HepG2 (cell line): ENCODE measurements around the gene AUH. TPM values are rescaled to one million over a fixed set of nuclear protein-coding genes. Genes with fewer than 3 reads are reported as not detected.

Experiments
- ATAC-seq: fragments of 200-7000 bp; cut with Tn5 transposase; 3 replicates; pipeline ENCODE4 v1.9.1; 2020; ENCODE audit warnings: mild to moderate bottlenecking, moderate library complexity
- BruUV-seq: library from RNA; stranded (reverse); fragments of 400-500 nt; replicated peaks from 2 replicates; lab custom pipeline; 2021; lab: Mats Ljungman, UMichigan
- CTCF ChIA-PET: fragments of 300-600 bp; formaldehyde crosslinking; extraction: SDS; loops from one replicate; lab custom pipeline; 2021; ENCODE audit warnings: low total read pairs, inconsistent platforms, low intra/inter-chr PET ratio; lab: Yijun Ruan, JAX
- POLR2A ChIA-PET: fragments of 350-600 bp; sonication (Branson Sonifier 250); formaldehyde crosslinking; loops from one replicate; lab custom pipeline; 2020; ENCODE audit warnings: antibody characterized with exemption, inconsistent platforms; lab: Yijun Ruan, JAX
- DNase-seq: peaks from one replicate; pipeline ENCODE4 v3.0.0-alpha.2; 2015; ENCODE audit warnings: low spot score
- FAIRE-seq: peaks from 3 replicates; lab custom pipeline; 2011; peaks lifted over from hg19 to GRCh38; lab: Jason Lieb, UNC
- H2AFZ ChIP-seq: one replicate; pipeline ENCODE4 v1.6.1; 2011; ENCODE audit warnings: low read length, inconsistent platforms
- H3K27ac ChIP-seq: fragments of 300-600 bp; 3 replicates; pipeline ENCODE4 v1.8.0; 2011; ENCODE audit warnings: mixed run types, mild to moderate bottlenecking, mixed read lengths, low read length, inconsistent platforms; ENCODE audit not compliant: insufficient read depth; ENCODE audit errors: extremely low read length
- H3K27me3 ChIP-seq, 2 experiments: fragments of 200-600 bp in 1 of 2; 2 replicates in 1 of 2; 3 replicates in 1 of 2; pipeline versions ENCODE4 v1.6.0 to v1.8.0; 2011; ENCODE audit warnings: low read length in 2 of 2, mild to moderate bottlenecking in 2 of 2, moderate library complexity in 2 of 2, inconsistent platforms in 1 of 2; ENCODE audit not compliant: insufficient read depth in 2 of 2, control insufficient read depth in 1 of 2
- H3K36me3 ChIP-seq, 2 experiments: fragments of 200-600 bp in 1 of 2; replicated peaks in 1 of 2; 2 replicates in 1 of 2; 3 replicates in 1 of 2; pipeline versions ENCODE4 v1.5.1 to v1.8.0; 2011; ENCODE audit warnings: low read length in 2 of 2, inconsistent platforms in 1 of 2; ENCODE audit not compliant: insufficient read depth in 2 of 2, control insufficient read depth in 1 of 2
- H3K4me1 ChIP-seq: 2 replicates; pipeline ENCODE4 v1.5.1; 2012; ENCODE audit warnings: low read length, inconsistent platforms; ENCODE audit not compliant: insufficient read depth
- H3K4me2 ChIP-seq: 2 replicates; pipeline ENCODE4 v1.6.0; 2011; ENCODE audit warnings: low read depth, low read length, inconsistent platforms
- H3K4me3 ChIP-seq, 3 experiments: fragments of 200-600 bp in 1 of 3; sonication (generic), shearing (Covaris generic) in 1 of 3; replicated peaks in 1 of 3; 2 replicates each; pipeline ENCODE4 v1.5.1; 2011 to 2016; ENCODE audit warnings: low read length in 3 of 3, inconsistent platforms in 2 of 3, low read depth in 2 of 3, mild to moderate bottlenecking in 2 of 3, control low read depth in 1 of 3, mixed read lengths in 1 of 3; ENCODE audit not compliant: insufficient read depth in 1 of 3
- H3K79me2 ChIP-seq: one replicate; pipeline ENCODE4 v1.6.1; 2011; ENCODE audit warnings: low read length, inconsistent platforms; ENCODE audit not compliant: insufficient read depth
- H3K9ac ChIP-seq: 2 replicates; pipeline ENCODE4 v1.6.0; 2011; ENCODE audit warnings: mild to moderate bottlenecking, low read depth, low read length, inconsistent platforms; ENCODE audit not compliant: insufficient read depth
- H3K9me3 ChIP-seq: 2 replicates; pipeline ENCODE4 v1.5.1; 2012; ENCODE audit warnings: mild to moderate bottlenecking, low read length
- H4K20me1 ChIP-seq: 2 replicates; pipeline ENCODE4 v1.6.0; 2011; ENCODE audit warnings: inconsistent platforms, mild to moderate bottlenecking, low read length, moderate library complexity; ENCODE audit not compliant: insufficient read depth
- ATF6 ChIP-seq: sonication (generic); formaldehyde crosslinking; conservative IDR thresholded peaks from 2 replicates; pipeline ENCODE4 v1.4.0; 2020; ENCODE audit warnings: missing genetic modification reagents
- ETV5 ChIP-seq: IDR thresholded peaks from 2 replicates; pipeline ENCODE4 v1.6.1; 2018; ENCODE audit warnings: missing biosample characterization, missing genetic modification reagents, inconsistent platforms, borderline replicate concordance
- KLF15 ChIP-seq: sonication (generic); formaldehyde crosslinking; IDR thresholded peaks from 2 replicates; pipeline ENCODE4 v1.8.1; 2023; ENCODE audit warnings: borderline replicate concordance, mild to moderate bottlenecking, inconsistent platforms, missing genetic modification reagents, mixed read lengths
- NCOR1 ChIP-seq: fragments of 200-600 bp; sonication (generic); IDR thresholded peaks from 2 replicates; pipeline ENCODE4 v1.7.0; 2017; ENCODE audit warnings: antibody characterized with exemption, low read length, borderline replicate concordance
- NFE2L1 ChIP-seq: sonication (generic); formaldehyde crosslinking; IDR thresholded peaks from 2 replicates; pipeline ENCODE4 v1.4.0; 2020; ENCODE audit warnings: missing genetic modification reagents, mild to moderate bottlenecking, borderline replicate concordance
- NFIC ChIP-seq: IDR thresholded peaks from 2 replicates; pipeline ENCODE4 v1.6.1; 2012; ENCODE audit warnings: mild to moderate bottlenecking, low read length, inconsistent platforms
- NONO ChIP-seq, 2 experiments: fragments of 450-650 bp in 1 of 2; sonication (generic) in 1 of 2; formaldehyde crosslinking in 1 of 2; IDR thresholded peaks in 1 of 2; conservative IDR thresholded peaks in 1 of 2; 2 replicates each; pipeline versions ENCODE4 v1.6.1 to v1.8.0; 2017 to 2022; ENCODE audit warnings: mild to moderate bottlenecking in 1 of 2, missing genetic modification reagents in 1 of 2, moderate library complexity in 1 of 2
- ZBTB21 ChIP-seq: sonication (generic); formaldehyde crosslinking; IDR thresholded peaks from 2 replicates; pipeline ENCODE4 v1.4.0; 2020; ENCODE audit warnings: missing genetic modification reagents
- ZNF17 ChIP-seq: sonication (generic); formaldehyde crosslinking; IDR thresholded peaks from 2 replicates; pipeline ENCODE4 v1.5.0; 2020; ENCODE audit warnings: mild to moderate bottlenecking, missing genetic modification reagents
- ZNF552 ChIP-seq: sonication (generic); formaldehyde crosslinking; IDR thresholded peaks from 2 replicates; pipeline ENCODE4 v1.9.0; 2022; ENCODE audit warnings: missing genetic modification reagents, mild to moderate bottlenecking, borderline replicate concordance
- WGBS: methylation state at CpG from one replicate; pipeline ENCODE4 v1.1.6; 2017; ENCODE audit warnings: low lambda C conversion rate; 5-methylcytosine and 5-hydroxymethylcytosine counted together
- in situ Hi-C: cut with HindIII; loops from 2 replicates; pipeline ENCODE4 v1.10.0; 2017; ENCODE audit warnings: low pct_unique_long_range_greater_than_20kb; ENCODE audit not compliant: extremely low pct_ligation_motif_present
- intact Hi-C: fragments of 100-400 bp; cut with micrococcal nuclease; formaldehyde crosslinking; loops from one replicate; pipeline ENCODE4 v1.10.0; 2022; ENCODE audit not compliant: unreplicated experiment
- polyA plus RNA-seq, 8 experiments: library from polyadenylated mRNA; depleted of rRNA in 3 of 8; stranded (reverse) in 7 of 8; unstranded in 1 of 8; fragments of >200 nt; fragmentation: Illumina TruSeq in 4 of 8; extraction: Trizol in 4 of 8; gene quantifications; 2 replicates each; pipeline versions ENCODE4 v1.2.1 to v1.2.3, GENCODE V29; 2011 to 2016; ENCODE audit warnings: low read depth in 4 of 8, missing spikeins in 1 of 8, mixed read lengths in 1 of 8; ENCODE audit not compliant: insufficient read depth in 1 of 8
- total RNA-seq, 5 experiments: library from RNA; depleted of rRNA; stranded (reverse); fragments of >200 nt; fragmentation: Illumina TruSeq; extraction: Trizol; gene quantifications; 2 replicates each; pipeline ENCODE4 v1.2.3, GENCODE V29; 2016; ENCODE audit warnings: low read depth in 1 of 5
- TF ChIP-seq, protein P1 (sequence below): sonication (generic); formaldehyde crosslinking; IDR thresholded peaks from 2 replicates; pipeline ENCODE4 v1.4.0; 2020; ENCODE audit warnings: missing genetic modification reagents

AUH gene
- total and polyA plus RNA-seq, 2 of the 13 experiments (the other 11 are each of a cell fraction or from before 2014, with no cell fraction given) = 25.8 to 31.9 TPM

DNA sequence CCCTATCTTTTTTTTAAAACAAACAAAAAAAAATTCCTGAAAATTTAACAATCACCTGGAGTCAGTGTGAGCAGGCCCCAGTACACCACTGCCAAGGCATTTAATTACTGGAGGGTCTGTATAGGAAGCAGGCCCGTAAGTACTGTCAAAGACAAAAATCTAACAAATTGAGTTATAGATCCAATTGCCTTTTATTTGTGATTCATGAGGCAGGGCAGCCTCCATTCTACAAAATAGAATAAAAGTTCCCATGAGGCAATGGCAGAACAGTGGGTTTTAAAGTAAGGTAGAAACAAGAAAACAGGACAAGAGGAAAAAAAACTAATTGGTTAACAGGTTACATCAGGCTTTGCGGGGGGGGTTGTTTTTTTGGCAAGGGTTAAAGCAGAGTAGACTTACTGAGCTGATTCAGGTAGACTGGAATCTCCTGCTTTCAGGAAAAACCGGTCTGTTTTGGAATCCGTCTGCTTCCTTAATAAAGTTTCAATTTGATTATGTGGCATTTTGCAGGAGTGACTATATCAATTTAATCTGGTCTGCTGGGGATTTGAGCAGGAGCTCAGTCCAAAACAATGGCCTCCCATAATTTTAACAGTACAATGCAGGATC lies 48.9 kb downstream of the AUH start (continued):
- no peak for TF ChIP-seq ATF6 (CRISPR knock-in tag)
- TF ChIP-seq ZNF17 = no peak
- TF ChIP-seq KLF15 (CRISPR knock-in tag) = no peak
- TF ChIP-seq NONO (IDR thresholded peaks at IDR 0.05) = no peak
- no peak for TF ChIP-seq NONO (CRISPR knock-in tag; conservative IDR thresholded peaks at IDR 0.05)

DNA sequence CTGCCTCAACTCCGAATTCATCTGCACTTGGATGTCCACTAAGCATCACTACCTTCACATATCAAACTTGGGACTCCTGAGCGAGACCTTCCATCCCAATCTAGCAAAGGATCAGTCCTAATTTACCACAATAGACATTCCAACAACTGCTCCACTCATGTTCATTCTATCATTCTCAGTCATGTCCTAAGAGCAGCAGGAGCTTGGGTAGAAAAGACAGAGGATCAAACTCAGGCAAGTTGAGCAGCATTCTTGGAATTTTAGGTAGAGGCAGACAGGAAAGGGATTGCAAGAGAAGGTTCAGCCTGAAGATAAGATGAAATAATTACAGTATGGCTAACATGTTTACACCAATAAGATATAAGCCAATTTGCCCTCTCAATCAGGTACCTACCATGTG lies 51.7 kb downstream of the AUH start:
- H3K9me3 ChIP-seq = no peaks in the 10 kb centered on the region
- in situ Hi-C loops = no loop called here
- ChIA-PET POLR2A (no interaction called here), CTCF (no interaction called here)
- peaks cover 11% of the 10 kb centered on the region; the same call in 1 of the 2 replicates for H3K4me1 ChIP-seq
- H4K20me1 ChIP-seq = no peaks in the 10 kb centered on the region
- no peak overlapping the region for H3K9ac ChIP-seq
- H3K27ac ChIP-seq = no peak overlapping the region
- 100% methylated on average over 2 of the region's 2 CpGs for WGBS
- no peak for DNase-seq
- no peak overlapping the region for H3K4me3 ChIP-seq
- H3K27me3 ChIP-seq = no peaks in the 10 kb centered on the region
- BruUV-seq = no TSS peak
- peaks cover 11% of the 10 kb centered on the region for H3K79me2 ChIP-seq
- no peak overlapping the region for H3K4me2 ChIP-seq
- FAIRE-seq = no peak
- peaks cover 2 to 20% of the 10 kb centered on the region in 2 experiments for H3K36me3 ChIP-seq
- intact Hi-C loops = no loop called here
- TF ChIP-seq ZBTB21 (CRISPR knock-in tag) = no peak
- TF ChIP-seq NCOR1 = no peak
- TF ChIP-seq ZNF552 = no peak
- no peak for TF ChIP-seq ETV5 (CRISPR knock-in tag)
- TF ChIP-seq NFIC = no peak
- TF ChIP-seq NFE2L1 (CRISPR knock-in tag) = no peak
- TF ChIP-seq, protein P1, sequence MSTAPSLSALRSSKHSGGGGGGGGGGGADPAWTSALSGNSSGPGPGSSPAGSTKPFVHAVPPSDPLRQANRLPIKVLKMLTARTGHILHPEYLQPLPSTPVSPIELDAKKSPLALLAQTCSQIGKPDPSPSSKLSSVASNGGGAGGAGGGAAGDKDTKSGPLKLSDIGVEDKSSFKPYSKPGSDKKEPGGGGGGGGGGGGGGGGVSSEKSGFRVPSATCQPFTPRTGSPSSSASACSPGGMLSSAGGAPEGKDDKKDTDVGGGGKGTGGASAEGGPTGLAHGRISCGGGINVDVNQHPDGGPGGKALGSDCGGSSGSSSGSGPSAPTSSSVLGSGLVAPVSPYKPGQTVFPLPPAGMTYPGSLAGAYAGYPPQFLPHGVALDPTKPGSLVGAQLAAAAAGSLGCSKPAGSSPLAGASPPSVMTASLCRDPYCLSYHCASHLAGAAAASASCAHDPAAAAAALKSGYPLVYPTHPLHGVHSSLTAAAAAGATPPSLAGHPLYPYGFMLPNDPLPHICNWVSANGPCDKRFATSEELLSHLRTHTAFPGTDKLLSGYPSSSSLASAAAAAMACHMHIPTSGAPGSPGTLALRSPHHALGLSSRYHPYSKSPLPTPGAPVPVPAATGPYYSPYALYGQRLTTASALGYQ = no peak
- H2AFZ ChIP-seq = no peak overlapping the region
- ATAC-seq = no peak
